PC-3 (cell line): ENCODE data around the gene PSG7.

Experiments
- CTCF ChIP-seq: fragments of 300-600 bp; sonication (generic); conservative IDR thresholded peaks from 2 replicates; pipeline ENCODE4 v1.5.1; 2017; ENCODE audit warnings: antibody characterized with exemption, low read depth, mild to moderate bottlenecking, low read length
- EZH2 ChIP-seq: fragments of 300-600 bp; sonication (generic); IDR thresholded peaks from one replicate; pipeline ENCODE4 v1.6.1; 2017; ENCODE audit warnings: antibody characterized with exemption, mild to moderate bottlenecking, low read length; ENCODE audit not compliant: unreplicated experiment
- EZH2phosphoT487 ChIP-seq: fragments of 300-600 bp; sonication (generic); IDR thresholded peaks from 2 replicates; pipeline ENCODE4 v1.6.1; 2018; ENCODE audit warnings: mild to moderate bottlenecking, antibody characterized with exemption, low read length, borderline replicate concordance

GRCh38 chr19:42942187-42942789 is 5.3 kb upstream of the PSG7 start:
- peak; percentile 54 for TF ChIP-seq CTCF
- TF ChIP-seq EZH2phosphoT487: no peak
- TF ChIP-seq EZH2: no peak
